HepG2 (cell line): ENCODE measurements around the gene RNGTT. TPM values are rescaled to one million over a fixed set of nuclear protein-coding genes. Genes with fewer than 3 reads are reported as not detected.

Experiments
- ARNT2 ChIP-seq: sonication (generic); formaldehyde crosslinking; IDR thresholded peaks from 2 replicates; pipeline ENCODE4 v1.8.0; 2022; ENCODE audit warnings: mild to moderate bottlenecking, low read depth, missing genetic modification reagents, moderate library complexity
- DMAP1 ChIP-seq: IDR thresholded peaks from 2 replicates; pipeline ENCODE4 v1.6.1; 2016
- HDAC2 ChIP-seq: sonication (generic); formaldehyde crosslinking; IDR thresholded peaks from 2 replicates; pipeline ENCODE4 v1.4.0; 2020; ENCODE audit warnings: missing genetic modification reagents
- KDM2A ChIP-seq: sonication (generic); formaldehyde crosslinking; IDR thresholded peaks from 2 replicates; pipeline ENCODE4 v1.4.0; 2020; ENCODE audit warnings: low read depth, missing genetic modification reagents, borderline replicate concordance
- KLF6 ChIP-seq: IDR thresholded peaks from 2 replicates; pipeline ENCODE4 v1.8.0; 2016; ENCODE audit warnings: missing biosample characterization, missing genetic modification reagents
- NONO ChIP-seq, 2 experiments: fragments of 450-650 bp in 1 of 2; sonication (generic) in 1 of 2; formaldehyde crosslinking in 1 of 2; IDR thresholded peaks in 1 of 2; conservative IDR thresholded peaks in 1 of 2; 2 replicates each; pipeline versions ENCODE4 v1.6.1 to v1.8.0; 2017 to 2022; ENCODE audit warnings: mild to moderate bottlenecking in 1 of 2, missing genetic modification reagents in 1 of 2, moderate library complexity in 1 of 2
- RBM22 ChIP-seq: fragments of 200-400 bp; formaldehyde crosslinking; optimal IDR thresholded peaks from 2 replicates; pipeline ENCODE3; 2017; ENCODE audit warnings: mild to moderate bottlenecking, low read length, moderate library complexity
- RFX5 ChIP-seq: IDR thresholded peaks from 2 replicates; pipeline ENCODE4 v1.6.1; 2011; ENCODE audit warnings: low read depth, low read length, improper control_type of control experiment
- SCMH1 ChIP-seq: sonication (generic); formaldehyde crosslinking; IDR thresholded peaks from 2 replicates; pipeline ENCODE4 v1.9.0; 2021; ENCODE audit warnings: missing genetic modification reagents, mild to moderate bottlenecking, borderline replicate concordance
- SKI ChIP-seq: fragments of 450-650 bp; IDR thresholded peaks from one replicate; pipeline ENCODE4 v1.6.1; 2018; ENCODE audit warnings: mild to moderate bottlenecking; ENCODE audit not compliant: partially characterized antibody
- SP2 ChIP-seq: sonication (generic); formaldehyde crosslinking; IDR thresholded peaks from 2 replicates; pipeline ENCODE4 v1.5.1; 2020; ENCODE audit warnings: mild to moderate bottlenecking, missing genetic modification reagents
- SRSF9 ChIP-seq: fragments of 200-400 bp; formaldehyde crosslinking; IDR thresholded peaks from 2 replicates; pipeline ENCODE4 v1.6.1; 2018; ENCODE audit warnings: borderline replicate concordance, mild to moderate bottlenecking, low read depth, low read length; ENCODE audit not compliant: insufficient read depth, poor library complexity, severe bottlenecking
- TIGD3 ChIP-seq: sonication (generic); formaldehyde crosslinking; IDR thresholded peaks from 2 replicates; pipeline ENCODE4 v1.5.1; 2020; ENCODE audit warnings: mild to moderate bottlenecking, missing genetic modification reagents, borderline replicate concordance
- XRCC5 ChIP-seq: fragments of 200-400 bp; formaldehyde crosslinking; optimal IDR thresholded peaks from 2 replicates; pipeline ENCODE3; 2017; ENCODE audit warnings: mild to moderate bottlenecking, low read length
- ZBTB3 ChIP-seq: sonication (generic); formaldehyde crosslinking; IDR thresholded peaks from 2 replicates; pipeline ENCODE4 v1.4.0; 2020; ENCODE audit warnings: low read depth, mild to moderate bottlenecking, moderate library complexity, missing genetic modification reagents, borderline replicate concordance
- ZNF280D ChIP-seq: sonication (generic); formaldehyde crosslinking; IDR thresholded peaks from 2 replicates; pipeline ENCODE4 v1.5.1; 2020; ENCODE audit warnings: mild to moderate bottlenecking, missing genetic modification reagents
- ZNF354B ChIP-seq: sonication (generic); formaldehyde crosslinking; IDR thresholded peaks from 2 replicates; pipeline ENCODE4 v1.8.0; 2022; ENCODE audit warnings: mild to moderate bottlenecking, missing genetic modification reagents
- ZNF510 ChIP-seq: sonication (generic); formaldehyde crosslinking; IDR thresholded peaks from 2 replicates; pipeline ENCODE4 v1.4.0; 2020; ENCODE audit warnings: low read depth, mild to moderate bottlenecking, missing genetic modification reagents
- ZNF569 ChIP-seq: sonication (generic); formaldehyde crosslinking; IDR thresholded peaks from 2 replicates; pipeline ENCODE4 v1.5.0; 2020; ENCODE audit warnings: mild to moderate bottlenecking, missing genetic modification reagents, moderate library complexity, borderline replicate concordance
- ZNF740 ChIP-seq: sonication (generic); formaldehyde crosslinking; IDR thresholded peaks from 2 replicates; pipeline ENCODE4 v1.4.0; 2020; ENCODE audit warnings: missing genetic modification reagents
- ZNF800 ChIP-seq: sonication (generic); formaldehyde crosslinking; IDR thresholded peaks from 2 replicates; pipeline ENCODE4 v1.4.0; 2020; ENCODE audit warnings: missing genetic modification reagents
- polyA plus RNA-seq, 8 experiments: library from polyadenylated mRNA; depleted of rRNA in 3 of 8; stranded (reverse) in 7 of 8; unstranded in 1 of 8; fragments of >200 nt; fragmentation: Illumina TruSeq in 4 of 8; extraction: Trizol in 4 of 8; gene quantifications; 2 replicates each; pipeline versions ENCODE4 v1.2.1 to v1.2.3, GENCODE V29; 2011 to 2016; ENCODE audit warnings: low read depth in 4 of 8, missing spikeins in 1 of 8, mixed read lengths in 1 of 8; ENCODE audit not compliant: insufficient read depth in 1 of 8
- total RNA-seq, 5 experiments: library from RNA; depleted of rRNA; stranded (reverse); fragments of >200 nt; fragmentation: Illumina TruSeq; extraction: Trizol; gene quantifications; 2 replicates each; pipeline ENCODE4 v1.2.3, GENCODE V29; 2016; ENCODE audit warnings: low read depth in 1 of 5
- TF ChIP-seq, protein P1 (sequence below): sonication (generic); formaldehyde crosslinking; IDR thresholded peaks from 2 replicates; pipeline ENCODE4 v1.5.0; 2020; ENCODE audit warnings: mild to moderate bottlenecking, missing genetic modification reagents

RNGTT gene
- total and polyA plus RNA-seq, 2 of the 13 experiments (the other 11 are each of a cell fraction or from before 2014, with no cell fraction given): 6.0 to 22.6 TPM

- TF ChIP-seq ZBTB3 (CRISPR knock-in tag) (no peak), SRSF9 (no peak), RFX5 (no peak), RBM22 (no peak), XRCC5 (no peak), ZNF354B (CRISPR knock-in tag) (no peak), SCMH1 (no peak), KLF6 (0 out of 2 replicates have a peak, but pooled peaks have one; percentile 64), HDAC2 (peak; percentile 81), NONO (IDR thresholded peaks at IDR 0.05) (no peak), NONO (CRISPR knock-in tag; conservative IDR thresholded peaks at IDR 0.05) (no peak; the same call in 1 of the 2 replicates), SP2 (no peak), DMAP1 (CRISPR knock-in tag) (no peak), ARNT2 (CRISPR knock-in tag) (no peak), ZNF800 (CRISPR knock-in tag) (no peak), TIGD3 (CRISPR knock-in tag) (no peak), SKI (peak; percentile 26), ZNF569 (CRISPR knock-in tag) (no peak), KDM2A (no peak), ZNF280D (peak; percentile 94), ZNF510 (CRISPR knock-in tag) (no peak), ZNF740 (CRISPR knock-in tag) (no peak)
- TF ChIP-seq, protein P1, sequence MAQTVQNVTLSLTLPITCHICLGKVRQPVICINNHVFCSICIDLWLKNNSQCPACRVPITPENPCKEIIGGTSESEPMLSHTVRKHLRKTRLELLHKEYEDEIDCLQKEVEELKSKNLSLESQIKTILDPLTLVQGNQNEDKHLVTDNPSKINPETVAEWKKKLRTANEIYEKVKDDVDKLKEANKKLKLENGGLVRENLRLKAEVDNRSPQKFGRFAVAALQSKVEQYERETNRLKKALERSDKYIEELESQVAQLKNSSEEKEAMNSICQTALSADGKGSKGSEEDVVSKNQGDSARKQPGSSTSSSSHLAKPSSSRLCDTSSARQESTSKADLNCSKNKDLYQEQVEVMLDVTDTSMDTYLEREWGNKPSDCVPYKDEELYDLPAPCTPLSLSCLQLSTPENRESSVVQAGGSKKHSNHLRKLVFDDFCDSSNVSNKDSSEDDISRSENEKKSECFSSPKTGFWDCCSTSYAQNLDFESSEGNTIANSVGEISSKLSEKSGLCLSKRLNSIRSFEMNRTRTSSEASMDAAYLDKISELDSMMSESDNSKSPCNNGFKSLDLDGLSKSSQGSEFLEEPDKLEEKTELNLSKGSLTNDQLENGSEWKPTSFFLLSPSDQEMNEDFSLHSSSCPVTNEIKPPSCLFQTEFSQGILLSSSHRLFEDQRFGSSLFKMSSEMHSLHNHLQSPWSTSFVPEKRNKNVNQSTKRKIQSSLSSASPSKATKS: no peak
Measured at GRCh38 chr6:88709819-88710246, 253.6 kb downstream of the RNGTT start (continued).
